GM06990 (cell line): ENCODE data around the gene CCDC149.

Experiments used
- DNase-seq: peaks from one replicate; pipeline ENCODE4 v3.0.0-alpha.2; 2011; ENCODE audit not compliant: insufficient read length; ENCODE audit errors: extremely low read depth
- H3K27me3 ChIP-seq: replicated peaks from 2 replicates; pipeline ENCODE4 v1.6.0; 2011; ENCODE audit warnings: low read length; ENCODE audit not compliant: control insufficient read depth, insufficient read depth
- H3K36me3 ChIP-seq: 2 replicates; pipeline ENCODE4 v1.5.1; 2011; ENCODE audit warnings: low read length; ENCODE audit not compliant: control insufficient read depth, insufficient read depth
- H3K4me3 ChIP-seq: replicated peaks from 2 replicates; pipeline ENCODE4 v1.5.1; 2011; ENCODE audit warnings: low read depth, mild to moderate bottlenecking, control low read depth, low read length
- CTCF ChIP-seq: IDR thresholded peaks from 2 replicates; pipeline ENCODE4 v1.5.1; 2011; ENCODE audit warnings: low read length, control low read depth, mild to moderate bottlenecking, inconsistent platforms; ENCODE audit not compliant: insufficient read depth, poor library complexity, severe bottlenecking

CCDC149 gene

GRCh38 chr4:24892778-24893177 is 20.1 kb downstream of the CCDC149 start:
- no peak for TF ChIP-seq CTCF
- DNase-seq: no peak
- H3K4me3 ChIP-seq: no peak overlapping the region
- no peaks in the 10 kb centered on the region for H3K36me3 ChIP-seq
- no peaks in the 10 kb centered on the region for H3K27me3 ChIP-seq

- no peak for TF ChIP-seq CTCF
- no peaks in the 10 kb centered on the region for H3K36me3 ChIP-seq
- H3K4me3 ChIP-seq: no peak overlapping the region
- H3K27me3 ChIP-seq: no peaks in the 10 kb centered on the region
- no peak for DNase-seq
Measured at GRCh38 chr4:24892278-24892677, 20.6 kb downstream of the CCDC149 start.

- DNase-seq: no peak
- TF ChIP-seq CTCF: no peak
- H3K27me3 ChIP-seq: no peaks in the 10 kb centered on the region
- H3K4me3 ChIP-seq: no peak overlapping the region
- H3K36me3 ChIP-seq: no peaks in the 10 kb centered on the region
Measured at GRCh38 chr4:24890561-24891126, 22.2 kb downstream of the CCDC149 start.

GRCh38 chr4:24889991-24890390 is 22.9 kb downstream of the CCDC149 start:
- no peak for DNase-seq
- Histone ChIP-seq H3K36me3 (no peaks in the 10 kb centered on the region), H3K27me3 (no peaks in the 10 kb centered on the region; the same call in 1 of the 2 replicates), H3K4me3 (no peak overlapping the region)
- no peak for TF ChIP-seq CTCF

- Histone ChIP-seq H3K27me3 (no peaks in the 10 kb centered on the region; the same call in 1 of the 2 replicates), H3K4me3 (no peak overlapping the region), H3K36me3 (no peaks in the 10 kb centered on the region)
- DNase-seq: no peak
- TF ChIP-seq CTCF: no peak
Measured at GRCh38 chr4:24888475-24889344, 24.1 kb downstream of the CCDC149 start.
